Astrocyte of the spinal cord (primary cell): ENCODE results near the gene IL15RA.

Experiments
- DNase-seq: peaks from one replicate; pipeline ENCODE4 v3.0.0; 2011; ENCODE audit warnings: low read depth, low spot score
- H3K4me3 ChIP-seq: 2 replicates; pipeline ENCODE4 v1.5.1; 2011; ENCODE audit warnings: low read depth, mild to moderate bottlenecking, low read length, moderate library complexity
- CTCF ChIP-seq: IDR thresholded peaks from 2 replicates; pipeline ENCODE4 v1.5.1; 2012; ENCODE audit warnings: low read depth, mild to moderate bottlenecking, low read length, inconsistent platforms
- in situ Hi-C: cut with HindIII; loops from 2 replicates; pipeline ENCODE4 v1.10.0; 2017; ENCODE audit warnings: low sequenced_read_pairs

Gene IL15RA

GRCh38 chr10:6012121-6012905 is 35.0 kb upstream of the IL15RA start:
- no peak for TF ChIP-seq CTCF
- in situ Hi-C loops = no loop called here
- DNase-seq = no peak
- H3K4me3 ChIP-seq = no peak overlapping the region

- no peak for DNase-seq
- H3K4me3 ChIP-seq = no peak overlapping the region
- no peak for TF ChIP-seq CTCF
- in situ Hi-C loops = no loop called here
These were observed 34.2 kb upstream of the IL15RA start for GRCh38 chr10:6011558-6011957.

- no peak for TF ChIP-seq CTCF
- in situ Hi-C loops = no loop called here
- H3K4me3 ChIP-seq = no peak overlapping the region
- no peak for DNase-seq
These were observed 33.2 kb upstream of the IL15RA start for GRCh38 chr10:6010569-6010968.

- in situ Hi-C loops = no loop called here
- no peak for TF ChIP-seq CTCF
- no peak for DNase-seq
- H3K4me3 ChIP-seq = no peak overlapping the region
These were observed 32.6 kb upstream of the IL15RA start for GRCh38 chr10:6009961-6010360.

GRCh38 chr10:6009150-6009549 is 31.8 kb upstream of the IL15RA start:
- DNase-seq = no peak
- no peak overlapping the region for H3K4me3 ChIP-seq
- in situ Hi-C loops = no loop called here
- no peak for TF ChIP-seq CTCF

- DNase-seq = no peak
- TF ChIP-seq CTCF = no peak
- in situ Hi-C loops = no loop called here
- H3K4me3 ChIP-seq = no peak overlapping the region
These were observed 31.3 kb upstream of the IL15RA start for GRCh38 chr10:6008497-6009142.
